ENCODE data around the gene BASP1. TPM values are rescaled to one million over a fixed set of nuclear protein-coding genes. Genes with fewer than 3 reads are reported as not detected.
A peak's percentile ranks its signal among the peaks of the same experiment; 100 is the strongest.

Gene BASP1
- total and polyA plus RNA-seq, 11 donors = 0.66 to 13.6 (median 2.8) TPM

- H3K27me3 ChIP-seq = no peaks in the 10 kb centered on the region
- no peaks in the 10 kb centered on the region for H3K36me3 ChIP-seq
- intact Hi-C loops (cut with DNase I) = loop anchor here in 2 of 10 donors (10.0 kb wide), 2 partner anchors 50 to 500 kb away; no protein-coding TSS in a partner anchor
- DNase-seq (no peak), ATAC-seq (no peak)
- H3K27ac ChIP-seq = no peak overlapping the region
- no peak for TF ChIP-seq POLR2A (IDR thresholded peaks at IDR 0.05)
- no peak for TF ChIP-seq CTCF (IDR thresholded peaks at IDR 0.05)
- H3K4me3 ChIP-seq = no peak overlapping the region
- no peaks in the 10 kb centered on the region for H3K9me3 ChIP-seq
- H3K4me1 ChIP-seq = peaks cover 0 to 6% (median 0%) of the 10 kb centered on the region in 12 donors
- 94 to 98% (median 96%) methylated on average over 1 of the region's 1 CpG for WGBS, 4 donors
Measured at GRCh38 chr5:17184588-17184987, 32.8 kb upstream of the BASP1 start.

GRCh38 chr5:17185349-17185748 is 32.1 kb upstream of the BASP1 start:
- Histone ChIP-seq H3K4me1 (peaks cover 0 to 13% (median 4%) of the 10 kb centered on the region in 12 donors), H3K36me3 (no peaks in the 10 kb centered on the region), H3K27ac (peak overlapping the region in 1 of 12 donors; percentile 32), H3K27me3 (no peaks in the 10 kb centered on the region), H3K9me3 (no peaks in the 10 kb centered on the region), H3K4me3 (no peak overlapping the region)
- DNase-seq (no peak), ATAC-seq (no peak)
- TF ChIP-seq CTCF (IDR thresholded peaks at IDR 0.05) = no peak
- no peak for TF ChIP-seq POLR2A (IDR thresholded peaks at IDR 0.05)
- intact Hi-C loops (cut with DNase I) = loop anchor here in 8 of 10 donors (5.0 to 10.0 kb wide), 7 partner anchors 51 to 501 kb away; partner anchors contain the start of gene MYO10 (in 4 of the 8)
- WGBS, 4 donors = 93 to 97% (median 94%) methylated on average over 3 of the region's 3 CpGs

GRCh38 chr5:17185773-17186172 is 31.7 kb upstream of the BASP1 start:
- H3K27ac ChIP-seq = peak overlapping the region in 1 of 12 donors; percentile 32
- H3K9me3 ChIP-seq = no peaks in the 10 kb centered on the region
- no peaks in the 10 kb centered on the region for H3K36me3 ChIP-seq
- no peaks in the 10 kb centered on the region for H3K27me3 ChIP-seq
- peak in 3 of 5 donors; percentile 29 to 51 (median 36) for DNase-seq
- H3K4me1 ChIP-seq = peaks cover 0 to 16% (median 6%) of the 10 kb centered on the region in 12 donors
- TF ChIP-seq CTCF (IDR thresholded peaks at IDR 0.05) = no peak
- no peak for TF ChIP-seq POLR2A (IDR thresholded peaks at IDR 0.05)
- peak; percentile 38 to 69 (median 46) for ATAC-seq
- 70 to 77% (median 72%) methylated on average over 3 of the region's 3 CpGs for WGBS, 4 donors
- intact Hi-C loops (cut with DNase I) = loop anchor here in 8 of 10 donors (5.0 to 10.0 kb wide), 7 partner anchors 51 to 501 kb away; partner anchors contain the start of gene MYO10 (in 4 of the 8)
- no peak overlapping the region for H3K4me3 ChIP-seq

DNA sequence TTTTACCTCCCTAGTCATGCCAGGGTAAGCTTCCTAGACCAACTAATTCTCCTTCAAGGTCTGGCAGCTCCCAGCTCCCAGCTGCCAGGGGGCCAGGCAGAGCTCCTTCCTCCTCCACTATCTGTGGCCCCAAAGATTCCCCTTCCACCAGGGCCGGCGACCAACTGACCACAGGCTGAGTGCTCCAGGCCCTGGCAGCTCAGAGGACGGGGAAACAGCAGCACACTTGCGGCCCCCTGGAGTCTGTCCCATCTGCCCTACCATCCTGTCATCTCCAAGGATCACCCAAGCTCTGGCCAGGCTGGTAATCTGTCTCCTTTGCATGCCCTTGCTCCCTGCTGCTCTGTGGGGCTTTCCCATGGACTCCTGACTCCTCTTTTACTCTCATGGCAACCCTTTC is 31.2 kb upstream of the BASP1 start:
- intact Hi-C loops (cut with DNase I) = loop anchor here in 8 of 10 donors (5.0 to 10.0 kb wide), 7 partner anchors 51 to 501 kb away; partner anchors contain the start of gene MYO10 (in 4 of the 8)
- Histone ChIP-seq H3K9me3 (no peaks in the 10 kb centered on the region), H3K4me3 (no peak overlapping the region), H3K4me1 (peaks cover 0 to 21% (median 6%) of the 10 kb centered on the region in 12 donors), H3K36me3 (no peaks in the 10 kb centered on the region), H3K27ac (no peak overlapping the region), H3K27me3 (no peaks in the 10 kb centered on the region)
- TF ChIP-seq POLR2A (IDR thresholded peaks at IDR 0.05) (no peak), CTCF (IDR thresholded peaks at IDR 0.05) (no peak)
- ATAC-seq (no peak), DNase-seq (no peak)
- WGBS, 4 donors = 87 to 89% (median 88%) methylated on average over 4 of the region's 4 CpGs; no CpG with 5 or more reads in 1 of the 4 donors
